SW 1271 (cell line): ENCODE results near the gene ARPC1A.

Experiments used
- DNase-seq, 2 experiments: peaks; one replicate each; lab custom pipeline; 2025; lab: John Stamatoyannopoulos, UW

ARPC1A gene

GRCh38 chr7:99390941-99391602, 65.4 kb downstream of the ARPC1A start:
- DNase-seq = no peak

GRCh38 chr7:99392046-99392445, 66.3 kb downstream of the ARPC1A start:
- no peak for DNase-seq

DNA sequence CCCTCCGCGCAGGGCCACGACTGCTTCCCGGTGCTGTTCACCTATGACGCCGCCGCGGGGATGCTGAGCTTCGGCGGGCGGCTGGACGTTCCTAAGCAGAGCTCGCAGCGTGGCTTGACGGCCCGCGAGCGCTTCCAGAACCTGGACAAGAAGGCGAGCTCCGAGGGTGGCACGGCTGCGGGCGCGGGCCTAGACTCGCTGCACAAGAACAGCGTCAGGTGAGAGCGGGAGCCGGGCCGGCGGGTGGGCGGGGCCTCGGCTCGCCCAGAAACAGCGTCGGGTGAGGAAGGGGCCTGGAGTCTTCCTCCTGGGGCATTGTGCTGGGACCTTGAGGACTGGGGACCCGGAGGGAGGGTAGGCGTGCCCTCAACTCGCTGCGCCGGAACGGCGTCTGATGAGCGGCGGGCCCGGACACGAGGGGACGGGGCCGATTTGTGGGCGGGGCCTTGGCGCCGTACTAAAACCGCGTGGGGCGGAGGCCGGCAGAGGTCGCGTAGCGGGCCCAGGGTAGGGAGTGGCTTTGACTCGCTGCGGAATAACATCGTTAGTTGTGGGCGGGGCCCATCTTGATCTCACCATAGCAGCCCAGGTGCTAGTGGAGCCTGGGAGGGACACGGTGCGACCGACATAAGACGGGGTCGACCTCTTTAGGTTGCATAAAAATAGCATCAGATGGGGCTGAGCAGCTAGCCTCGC, 67.1 kb downstream of the ARPC1A start:
- no peak for DNase-seq

GRCh38 chr7:99393355-99394187, 67.9 kb downstream of the ARPC1A start:
- no peak for DNase-seq

DNA sequence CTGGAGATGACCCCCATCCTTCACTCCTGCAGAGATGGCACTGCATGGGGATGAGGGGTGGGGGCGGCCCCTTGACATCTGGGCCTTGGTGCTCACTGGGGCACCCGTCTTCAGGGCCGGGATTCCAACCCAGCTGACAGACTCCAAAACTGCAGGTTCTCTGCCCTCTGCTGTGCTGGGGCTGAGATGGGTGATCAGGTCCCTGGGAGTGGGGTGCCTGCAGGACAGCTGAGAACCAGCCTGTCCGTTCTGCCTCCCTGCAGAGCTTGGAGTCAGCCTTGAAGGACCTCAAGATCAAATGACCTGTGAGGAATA, 68.4 kb downstream of the ARPC1A start:
- DNase-seq = no peak

- no peak for DNase-seq
Measured at GRCh38 chr7:99395616-99396327, 70.1 kb downstream of the ARPC1A start.

DNA sequence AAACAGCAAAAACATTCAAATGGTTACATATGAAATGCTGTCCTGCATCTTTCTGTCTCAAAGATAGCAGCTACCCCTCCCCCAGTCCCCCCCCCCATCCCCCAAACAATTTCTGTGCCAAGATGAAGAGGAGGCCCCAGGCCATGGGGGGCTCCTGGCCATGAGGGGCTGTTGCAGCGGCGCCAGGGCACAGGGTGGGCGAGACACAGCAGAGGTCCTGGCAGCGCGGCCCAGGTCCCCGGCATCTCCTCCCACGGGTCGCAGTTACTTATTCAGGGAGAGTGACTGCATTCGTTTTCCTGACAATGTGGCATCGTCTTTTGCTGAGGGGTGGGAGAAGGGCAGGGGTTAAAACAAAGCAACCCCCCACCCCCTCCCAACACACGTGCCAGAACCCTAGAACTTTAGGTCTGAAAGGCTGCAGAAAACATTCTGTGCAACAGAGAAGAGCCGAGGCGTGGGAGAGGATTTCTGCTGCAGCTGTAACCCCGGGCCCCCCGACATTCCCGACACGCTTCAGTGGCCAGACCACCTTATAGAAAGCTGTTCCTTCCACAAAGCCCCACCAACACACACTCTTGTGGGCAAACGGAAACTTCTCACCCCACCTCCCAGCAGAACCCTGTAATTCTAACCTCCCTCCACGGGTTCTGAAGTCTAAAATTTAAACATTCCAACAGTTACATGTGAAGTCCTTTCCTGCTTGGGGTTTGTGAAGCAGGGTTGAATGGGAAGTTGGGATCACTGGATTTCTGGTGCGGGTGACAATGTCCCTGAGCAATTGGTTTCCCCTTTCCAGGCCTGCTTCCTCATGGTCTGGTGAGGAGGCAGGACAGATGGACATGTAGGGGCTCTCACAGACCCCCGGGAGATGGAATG, 71.0 kb downstream of the ARPC1A start:
- no peak for DNase-seq

DNA sequence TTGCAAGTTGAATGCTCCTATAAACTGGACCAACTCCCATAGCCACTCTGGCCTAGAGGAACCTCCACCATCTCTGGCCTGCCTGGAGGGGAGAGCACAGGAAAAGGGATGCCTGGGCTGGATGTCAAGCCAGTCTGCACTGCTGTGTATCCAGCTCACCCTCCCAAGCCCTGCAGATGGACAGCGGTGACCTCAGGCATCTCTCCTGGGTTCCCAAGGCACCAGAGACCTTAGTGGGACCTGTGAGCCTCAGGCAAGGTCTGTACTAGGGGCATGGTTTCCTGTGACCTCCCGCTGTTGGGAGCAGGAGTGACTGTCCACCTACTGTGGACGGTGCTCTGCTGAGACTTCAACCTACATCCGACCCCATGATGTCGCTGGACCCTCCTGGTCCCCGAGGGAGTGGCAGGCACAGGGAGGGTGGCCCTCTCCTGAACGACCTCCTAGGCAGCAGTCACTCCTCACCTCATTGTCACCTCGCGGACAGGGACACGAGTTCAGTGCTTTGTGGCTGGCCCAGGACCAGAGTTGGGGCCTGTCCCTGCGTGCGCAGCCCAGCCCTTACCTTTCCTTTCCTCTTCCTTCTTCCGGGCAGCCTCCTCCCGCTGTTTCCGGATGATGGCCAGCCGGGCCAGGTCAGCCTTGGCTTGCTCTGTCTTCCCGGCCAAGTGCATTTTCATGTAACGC, 71.7 kb downstream of the ARPC1A start:
- DNase-seq = no peak

- DNase-seq = no peak
Measured at GRCh38 chr7:99398891-99399445, 73.3 kb downstream of the ARPC1A start.

- DNase-seq = no peak
Measured at GRCh38 chr7:99399597-99399996, 73.9 kb downstream of the ARPC1A start.

DNA sequence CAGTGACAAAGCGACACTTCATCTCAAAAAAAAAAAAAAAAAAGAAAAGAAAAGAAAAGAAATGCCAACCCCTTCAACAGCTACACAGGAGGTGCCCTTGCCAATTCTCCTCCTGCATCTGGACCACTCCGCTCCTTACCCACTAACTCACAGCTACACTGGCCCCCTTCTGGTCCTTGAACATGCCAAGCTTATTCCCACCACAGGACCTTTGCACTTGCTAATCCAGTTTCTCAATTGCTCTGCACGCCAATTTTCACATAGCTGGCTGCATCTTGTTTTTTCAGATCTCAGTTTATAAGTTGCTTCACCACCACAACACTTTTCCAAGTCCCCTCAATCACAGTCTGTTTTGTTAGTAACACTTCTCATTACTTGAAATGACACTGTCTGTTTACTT, 77.2 kb downstream of the ARPC1A start:
- no peak for DNase-seq

GRCh38 chr7:99403764-99404163, 78.1 kb downstream of the ARPC1A start:
- DNase-seq = no peak

GRCh38 chr7:99404235-99404976, 78.7 kb downstream of the ARPC1A start:
- DNase-seq = no peak

DNA sequence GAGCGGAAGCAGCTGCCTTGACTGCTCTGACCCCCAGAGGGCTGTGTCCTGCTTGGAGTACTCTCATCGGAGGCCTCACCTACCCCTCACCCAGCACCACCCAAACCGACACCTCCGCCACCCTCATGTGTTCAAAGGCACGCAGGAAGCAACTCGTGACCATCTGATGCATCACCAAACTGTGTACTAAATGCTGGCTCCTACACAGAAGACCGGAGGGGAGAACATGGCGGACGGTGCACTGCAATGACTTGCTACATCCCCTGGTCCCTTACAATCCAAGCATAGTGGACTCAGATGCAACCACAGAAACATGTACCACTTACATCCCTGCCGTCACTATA, 79.3 kb downstream of the ARPC1A start:
- DNase-seq = no peak

- DNase-seq = no peak
Measured at GRCh38 chr7:99406557-99406956, 80.9 kb downstream of the ARPC1A start.

DNA sequence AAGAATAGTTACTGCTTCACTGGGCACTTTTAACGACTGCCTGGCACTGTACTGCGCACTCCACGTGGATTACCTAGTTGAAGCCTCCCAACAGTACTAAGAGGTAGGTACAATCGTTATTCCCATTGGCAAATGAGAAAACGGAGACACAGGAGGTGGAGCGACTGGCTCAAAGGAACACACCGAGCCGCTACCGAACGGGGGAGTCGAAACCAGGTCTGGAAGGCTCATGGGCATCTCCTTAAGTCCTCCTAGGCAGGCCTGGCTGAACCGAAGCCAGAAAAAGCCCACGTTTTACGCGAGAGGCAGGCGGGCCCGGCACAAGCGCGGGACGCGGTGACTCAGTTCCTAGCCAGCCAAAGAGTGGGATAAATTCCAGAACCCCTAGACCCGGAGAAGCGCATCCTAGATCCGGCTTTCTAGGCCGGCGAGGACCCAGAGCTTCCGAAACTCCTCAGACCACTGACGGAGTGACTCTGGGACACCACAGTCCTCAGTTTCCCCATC, 82.2 kb downstream of the ARPC1A start:
- DNase-seq = peak in 1 of 2 experiments; percentile 51

GRCh38 chr7:99408379-99409191, 82.9 kb downstream of the ARPC1A start, which contains the start of the genes BUD31 and PDAP1:
Gene BUD31, plus strand, starts transcription at chr7:99408969. Its CDS starts 2,124 bp downstream, at chr7:99411093.
Gene PDAP1, minus strand, starts transcription at chr7:99408597. Its CDS starts 49 bp downstream, at chr7:99408548.
- DNase-seq = peak; percentile 84 to 96

GRCh38 chr7:99409192-99409572, 83.5 kb downstream of the ARPC1A start:
- DNase-seq = peak in 1 of 2 experiments; percentile 50

GRCh38 chr7:99409806-99410205, 84.1 kb downstream of the ARPC1A start:
- no peak for DNase-seq
